ENCODE measurements around the gene RFTN1. TPM values are rescaled to one million over a fixed set of nuclear protein-coding genes. Genes with fewer than 3 reads are reported as not detected.

Gene RFTN1
- total and polyA plus RNA-seq, 7 experiments from 2014 or later, result 44.8 to 68.8 (median 53.2) TPM

DNA sequence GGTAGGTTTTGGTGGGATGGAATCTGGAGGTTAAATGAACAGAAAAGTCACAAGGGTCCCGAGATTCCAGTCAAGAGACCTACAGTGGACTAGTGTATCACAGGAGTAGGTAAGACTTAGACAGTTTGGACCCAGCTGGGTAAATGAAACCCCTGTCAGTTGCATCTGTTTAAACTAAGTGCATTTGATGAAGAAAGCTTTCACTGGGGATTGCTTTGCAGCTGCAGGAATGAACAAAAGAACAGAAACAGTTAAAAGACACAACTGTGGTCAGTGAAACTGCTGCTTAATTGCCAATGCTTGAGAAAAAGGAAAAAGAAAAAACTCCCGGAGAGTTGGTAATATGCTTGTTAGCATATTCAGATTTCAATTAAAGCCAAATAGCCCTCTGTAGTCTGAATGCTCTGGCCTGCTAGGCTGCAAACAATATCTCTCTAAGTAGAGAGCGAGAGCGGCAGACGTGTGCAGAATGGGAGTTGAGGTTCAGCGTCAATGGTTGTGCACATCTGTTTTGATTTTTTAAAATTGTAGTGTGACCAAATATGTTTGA, 211.3 kb downstream of the RFTN1 start:
- Histone ChIP-seq H3K9me3 (ENCODE audit: control insufficient read depth in 2 of 3, low read length in 3 of 3) (no peaks in the 10 kb centered on the region), H3K4me1 (ENCODE audit: control insufficient read depth in 2 of 2, insufficient read depth in 2 of 2, low read length in 2 of 2) (peaks cover 86 to 96% of the 10 kb centered on the region in 2 donors), H3K27me3 (ENCODE audit: control insufficient read depth in 2 of 2, insufficient read depth in 2 of 2, low read length in 2 of 2) (no peaks in the 10 kb centered on the region), H3K27ac (ENCODE audit: low read depth, low read length) (peak overlapping the region; percentile 66), H3K4me3 (ENCODE audit: low read length) (peak overlapping the region; percentile 48), H3K36me3 (ENCODE audit: control insufficient read depth in 2 of 3, insufficient read depth in 3 of 3, low read length in 3 of 3) (peaks cover 10 to 26% (median 19%) of the 10 kb centered on the region in 3 experiments)
- intact Hi-C loops (cut with micrococcal nuclease), result loop anchor here (5.0 to 10.0 kb wide), 4 partner anchors 35 to 585 kb away; no protein-coding TSS in a partner anchor
- peak overlapping the region; percentile 86 to 98 (median 94) for H3K27ac Mint-ChIP-seq
- DNase-seq, result no peak
- peaks cover 71 to 99% (median 96%) of the 10 kb centered on the region in 7 donors for H3K4me1 Mint-ChIP-seq
- H3K9me3 Mint-ChIP-seq, result peaks cover 0 to 3% (median 0%) of the 10 kb centered on the region in 11 donors
- peak overlapping the region; percentile 78 to 96 (median 92) for H3K4me3 Mint-ChIP-seq
- ChIA-PET CTCF (interaction anchor here (1.4 to 6.1 kb wide), 4 partner anchors 12 to 17 kb away, joined by 4 to 48 read pairs (median 28); no protein-coding TSS in a partner anchor), POLR2A (interaction anchor here (0.6 to 10.6 kb wide), 6 partner anchors 10 to 250 kb away, joined by 3 to 319 read pairs (median 26); partner anchors contain the start of genes DPH3 and OXNAD1)
- H3K27me3 Mint-ChIP-seq, result no peaks in the 10 kb centered on the region
- H3K36me3 Mint-ChIP-seq, result peaks cover 20 to 79% (median 77%) of the 10 kb centered on the region in 5 donors
- ATAC-seq, result no peak

DNA sequence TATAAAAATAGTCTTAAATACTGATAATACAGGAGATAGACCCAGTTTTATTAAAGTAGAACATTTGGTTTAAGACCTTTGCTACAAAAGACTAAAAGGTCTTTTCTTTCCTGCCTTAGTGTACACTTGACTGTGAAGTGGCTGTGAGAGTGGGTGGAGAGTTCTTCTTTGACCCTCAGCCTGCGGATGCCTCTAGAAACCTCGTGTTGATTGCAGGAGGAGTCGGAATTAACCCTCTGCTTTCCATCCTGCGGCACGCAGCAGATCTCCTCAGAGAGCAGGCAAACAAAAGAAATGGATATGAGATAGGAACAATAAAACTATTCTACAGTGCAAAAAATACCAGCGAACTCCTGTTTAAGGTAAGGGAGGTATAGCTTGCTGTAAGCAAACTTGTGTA, 212.0 kb downstream of the RFTN1 start:
- POLR2A ChIA-PET, result interaction anchor here (0.6 to 10.6 kb wide), 15 partner anchors 8 to 1094 kb away, joined by 3 to 319 read pairs (median 4); partner anchors contain the start of genes DPH3 and OXNAD1

DNA sequence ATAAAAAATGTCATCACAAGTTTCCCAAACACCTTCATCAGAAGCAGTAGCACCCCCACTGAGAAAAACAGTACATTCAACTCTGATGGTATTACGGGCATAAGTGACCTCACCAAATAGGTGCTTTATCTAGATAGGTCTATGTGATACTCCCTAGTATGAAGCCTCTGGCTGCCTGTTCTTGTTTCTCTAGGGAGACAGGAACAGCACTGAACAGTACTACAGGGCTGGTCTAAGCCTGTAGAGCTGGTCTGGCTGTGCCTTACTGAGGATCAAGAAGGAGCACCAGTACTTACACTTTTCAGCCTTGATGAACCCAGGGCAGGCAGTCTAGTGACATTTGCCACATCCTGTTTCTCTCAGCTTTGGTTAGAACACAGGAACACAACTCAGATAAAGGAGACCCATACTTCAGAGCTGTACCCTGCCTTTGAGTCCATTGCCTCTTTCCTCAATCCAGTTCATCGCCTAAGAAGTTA, 212.6 kb downstream of the RFTN1 start:
- peak; percentile 86 for ATAC-seq
- Histone ChIP-seq H3K4me3 (ENCODE audit: low read length) (peak overlapping the region; percentile 48), H3K27me3 (ENCODE audit: control insufficient read depth in 2 of 2, insufficient read depth in 2 of 2, low read length in 2 of 2) (no peaks in the 10 kb centered on the region), H3K4me1 (ENCODE audit: control insufficient read depth in 2 of 2, insufficient read depth in 2 of 2, low read length in 2 of 2) (peaks cover 78 to 95% of the 10 kb centered on the region in 2 donors), H3K9me3 (ENCODE audit: control insufficient read depth in 2 of 3, low read length in 3 of 3) (no peaks in the 10 kb centered on the region), H3K36me3 (ENCODE audit: control insufficient read depth in 2 of 3, insufficient read depth in 3 of 3, low read length in 3 of 3) (peaks cover 10 to 27% (median 22%) of the 10 kb centered on the region in 3 experiments), H3K27ac (ENCODE audit: low read depth, low read length) (peak overlapping the region; percentile 66)
- Mint-ChIP-seq H3K9me3 (peaks cover 0 to 10% (median 0%) of the 10 kb centered on the region in 11 donors), H3K27ac (peak overlapping the region; percentile 86 to 98 (median 94)), H3K4me3 (peak overlapping the region; percentile 78 to 96 (median 92)), H3K27me3 (no peaks in the 10 kb centered on the region), H3K4me1 (peaks cover 61 to 99% (median 96%) of the 10 kb centered on the region in 7 donors), H3K36me3 (peaks cover 26 to 80% (median 78%) of the 10 kb centered on the region in 5 donors)
- intact Hi-C loops (cut with micrococcal nuclease), result loop anchor here (1.0 to 10.0 kb wide), 10 partner anchors 8 to 586 kb away; partner anchors contain the start of genes OXNAD1 (in 1 of the 2) and RFTN1 (in 1 of the 2)
- CTCF ChIA-PET, result interaction anchor here (0.6 to 6.1 kb wide), 8 partner anchors 9 to 541 kb away, joined by 3 to 48 read pairs (median 6); no protein-coding TSS in a partner anchor
- peak in 7 of 9 donors; percentile 68 to 86 (median 82) for DNase-seq
- POLR2A ChIA-PET, result interaction anchor here (0.6 to 10.6 kb wide), 14 partner anchors 8 to 1094 kb away, joined by 3 to 319 read pairs (median 4); partner anchors contain the start of genes DPH3 and OXNAD1

More for the DNA sequence above, 212.0 kb downstream of the RFTN1 start:
- intact Hi-C loops (cut with micrococcal nuclease), result loop anchor here (1.0 to 10.0 kb wide), 10 partner anchors 8 to 586 kb away; partner anchors contain the start of genes OXNAD1 (in 1 of the 2) and RFTN1 (in 1 of the 2)
- peak overlapping the region; percentile 66 for H3K27ac ChIP-seq (ENCODE audit: low read depth, low read length)
- H3K27ac Mint-ChIP-seq, result peak overlapping the region; percentile 86 to 98 (median 94)
- H3K36me3 Mint-ChIP-seq, result peaks cover 21 to 79% (median 78%) of the 10 kb centered on the region in 5 donors
- no peaks in the 10 kb centered on the region for H3K27me3 ChIP-seq (ENCODE audit: control insufficient read depth in 2 of 2, insufficient read depth in 2 of 2, low read length in 2 of 2)
- peaks cover 80 to 95% of the 10 kb centered on the region in 2 donors for H3K4me1 ChIP-seq (ENCODE audit: control insufficient read depth in 2 of 2, insufficient read depth in 2 of 2, low read length in 2 of 2)
- CTCF ChIA-PET, result interaction anchor here (1.3 to 6.1 kb wide), 7 partner anchors 8 to 18 kb away, joined by 4 to 48 read pairs (median 6); no protein-coding TSS in a partner anchor
- H3K9me3 ChIP-seq (ENCODE audit: control insufficient read depth in 2 of 3, low read length in 3 of 3), result no peaks in the 10 kb centered on the region
- peak overlapping the region; percentile 48 for H3K4me3 ChIP-seq (ENCODE audit: low read length)
- peaks cover 67 to 99% (median 96%) of the 10 kb centered on the region in 7 donors for H3K4me1 Mint-ChIP-seq
- peaks cover 0 to 8% (median 0%) of the 10 kb centered on the region in 11 donors for H3K9me3 Mint-ChIP-seq
- DNase-seq (peak in 1 of 9 donors; percentile 43), ATAC-seq (peak; percentile 28)
- H3K27me3 Mint-ChIP-seq, result no peaks in the 10 kb centered on the region
- H3K36me3 ChIP-seq (ENCODE audit: control insufficient read depth in 2 of 3, insufficient read depth in 3 of 3, low read length in 3 of 3), result peaks cover 10 to 27% (median 22%) of the 10 kb centered on the region in 3 experiments
- H3K4me3 Mint-ChIP-seq, result peak overlapping the region; percentile 78 to 96 (median 92)

DNA sequence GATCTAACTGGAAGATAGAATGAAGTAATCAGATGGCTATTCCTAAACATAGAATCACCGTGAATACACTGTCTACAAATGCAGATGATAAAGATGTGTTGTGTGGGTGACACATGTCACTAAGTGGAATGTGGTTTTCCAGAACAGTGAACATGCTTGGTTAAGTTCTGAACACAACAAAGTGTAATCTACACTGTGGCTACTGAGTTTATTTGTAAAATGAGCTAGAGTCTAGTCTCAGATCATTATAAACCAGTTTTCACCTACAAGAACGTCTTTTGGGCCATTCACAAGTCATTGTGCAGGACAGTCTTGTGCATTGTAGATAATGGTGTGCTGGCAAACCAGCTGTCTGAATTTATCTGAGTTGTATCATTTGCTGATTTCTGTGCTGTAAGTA, 213.2 kb downstream of the RFTN1 start:
- Mint-ChIP-seq H3K9me3 (peaks cover 0 to 10% (median 0%) of the 10 kb centered on the region in 11 donors), H3K27ac (peak overlapping the region; percentile 86 to 98 (median 94)), H3K27me3 (no peaks in the 10 kb centered on the region), H3K4me1 (peaks cover 61 to 99% (median 96%) of the 10 kb centered on the region in 7 donors), H3K36me3 (peaks cover 33 to 81% (median 79%) of the 10 kb centered on the region in 5 donors), H3K4me3 (peak overlapping the region; percentile 53 to 96 (median 90))
- ChIA-PET CTCF (interaction anchor here (1.2 to 6.1 kb wide), 6 partner anchors 9 to 17 kb away, joined by 3 to 48 read pairs (median 6); no protein-coding TSS in a partner anchor), POLR2A (interaction anchor here (0.8 to 10.6 kb wide), 10 partner anchors 8 to 229 kb away, joined by 3 to 319 read pairs (median 6); no protein-coding TSS in a partner anchor)
- H3K27me3 ChIP-seq (ENCODE audit: control insufficient read depth in 2 of 2, insufficient read depth in 2 of 2, low read length in 2 of 2), result no peaks in the 10 kb centered on the region
- DNase-seq, result no peak
- H3K4me3 ChIP-seq (ENCODE audit: low read length), result peak overlapping the region; percentile 48
- ATAC-seq, result peak; percentile 21
- H3K27ac ChIP-seq (ENCODE audit: low read depth, low read length), result peak overlapping the region; percentile 66
- intact Hi-C loops (cut with micrococcal nuclease), result loop anchor here (2.0 to 10.0 kb wide), 6 partner anchors 14 to 587 kb away; partner anchors contain the start of gene RFTN1 (in 1 of the 2)
- H3K9me3 ChIP-seq (ENCODE audit: control insufficient read depth in 2 of 3, low read length in 3 of 3), result no peaks in the 10 kb centered on the region
- peaks cover 10 to 26% (median 16%) of the 10 kb centered on the region in 3 experiments for H3K36me3 ChIP-seq (ENCODE audit: control insufficient read depth in 2 of 3, insufficient read depth in 3 of 3, low read length in 3 of 3)
- H3K4me1 ChIP-seq (ENCODE audit: control insufficient read depth in 2 of 2, insufficient read depth in 2 of 2, low read length in 2 of 2), result peaks cover 78 to 95% of the 10 kb centered on the region in 2 donors

GRCh38 chr3:16299746-16300145, 213.8 kb downstream of the RFTN1 start:
- H3K27me3 Mint-ChIP-seq, result no peaks in the 10 kb centered on the region
- intact Hi-C loops (cut with micrococcal nuclease), result loop anchor here (2.0 to 10.0 kb wide), 6 partner anchors 13 to 588 kb away; partner anchors contain the start of gene RFTN1 (in 1 of the 2)
- peak overlapping the region; percentile 86 to 98 (median 94) for H3K27ac Mint-ChIP-seq
- peaks cover 0 to 10% (median 0%) of the 10 kb centered on the region in 11 donors for H3K9me3 Mint-ChIP-seq
- no peak for DNase-seq
- ATAC-seq, result no peak
- H3K36me3 Mint-ChIP-seq, result peaks cover 31 to 80% (median 79%) of the 10 kb centered on the region in 5 donors
- peaks cover 58 to 99% (median 96%) of the 10 kb centered on the region in 7 donors for H3K4me1 Mint-ChIP-seq
- Histone ChIP-seq H3K27me3 (ENCODE audit: control insufficient read depth in 2 of 2, insufficient read depth in 2 of 2, low read length in 2 of 2) (no peaks in the 10 kb centered on the region), H3K9me3 (ENCODE audit: control insufficient read depth in 2 of 3, low read length in 3 of 3) (no peaks in the 10 kb centered on the region), H3K4me3 (ENCODE audit: low read length) (peak overlapping the region; percentile 21), H3K36me3 (ENCODE audit: control insufficient read depth in 2 of 3, insufficient read depth in 3 of 3, low read length in 3 of 3) (peaks cover 10 to 20% (median 13%) of the 10 kb centered on the region in 3 experiments), H3K4me1 (ENCODE audit: control insufficient read depth in 2 of 2, insufficient read depth in 2 of 2, low read length in 2 of 2) (peaks cover 78 to 95% of the 10 kb centered on the region in 2 donors), H3K27ac (ENCODE audit: low read depth, low read length) (peak overlapping the region; percentile 66)
- peak overlapping the region; percentile 53 to 96 (median 90) for H3K4me3 Mint-ChIP-seq
- ChIA-PET CTCF (interaction anchor here (1.2 to 6.1 kb wide), 3 partner anchors 9 to 14 kb away, joined by 3 to 48 read pairs (median 45); no protein-coding TSS in a partner anchor), POLR2A (interaction anchor here (1.6 to 10.6 kb wide), 5 partner anchors 7 to 229 kb away, joined by 5 to 319 read pairs (median 47); no protein-coding TSS in a partner anchor)

All from naive thymus-derived CD4-positive, alpha-beta T cell (primary cell).